Transverse colon (tissue), 3 donors: Measurements from ENCODE around the gene LMF2.

ENCODE experiments used
- EP300 ChIP-seq: sonication (generic); formaldehyde crosslinking; IDR thresholded peaks from one replicate; pipeline ENCODE4 v1.6.1; 2017; ENCODE audit warnings: antibody characterized with exemption, low read depth
- TF ChIP-seq, protein P1 (sequence below), 5 experiments: fragments of 200-600 bp in 3 of 5; fragments of 450-650 bp in 2 of 5; sonication (generic) in 3 of 5; IDR thresholded peaks; 1 replicate in 2 of 5; 2 replicates in 3 of 5; pipeline ENCODE4 v1.5.1; 2016 to 2017; ENCODE audit warnings: antibody characterized with exemption in 5 of 5, inconsistent platforms in 3 of 5, mild to moderate bottlenecking in 2 of 5, moderate library complexity in 1 of 5

DNA sequence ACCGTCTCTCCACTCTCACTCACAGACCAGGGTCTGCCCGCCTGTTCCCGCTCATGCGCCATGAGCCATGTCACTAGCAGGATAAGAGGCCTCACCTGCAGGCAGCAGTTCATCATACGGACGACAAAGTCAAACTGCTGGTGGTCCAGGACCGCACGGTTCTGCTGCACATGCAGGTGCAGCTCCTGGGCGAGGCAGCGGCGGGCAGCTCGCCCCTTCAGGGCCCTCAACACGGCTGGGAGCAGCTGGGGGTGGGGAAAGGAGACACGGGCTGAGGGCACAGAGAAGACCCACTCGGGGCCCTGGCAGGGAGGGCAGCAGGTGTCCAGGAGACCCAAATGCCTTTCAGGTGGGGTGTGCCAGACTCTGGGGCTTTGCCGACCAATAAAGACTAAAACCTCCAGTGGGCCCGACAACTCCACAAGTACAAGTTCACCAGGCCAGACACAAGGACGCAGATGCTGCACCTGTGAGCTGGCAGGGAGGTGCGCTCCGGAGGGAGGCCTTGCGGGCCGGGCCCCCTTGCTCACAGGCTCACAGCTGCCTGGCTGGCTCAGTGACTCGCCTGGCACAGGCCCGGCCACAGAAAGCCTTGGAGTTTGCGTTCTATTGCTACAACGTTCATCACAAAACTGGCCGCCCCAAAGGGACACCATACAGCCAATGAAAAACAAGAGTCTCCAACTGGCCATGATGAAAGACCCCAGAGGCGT is 44.2 kb downstream of the LMF2 start:
- TF ChIP-seq, protein P1, sequence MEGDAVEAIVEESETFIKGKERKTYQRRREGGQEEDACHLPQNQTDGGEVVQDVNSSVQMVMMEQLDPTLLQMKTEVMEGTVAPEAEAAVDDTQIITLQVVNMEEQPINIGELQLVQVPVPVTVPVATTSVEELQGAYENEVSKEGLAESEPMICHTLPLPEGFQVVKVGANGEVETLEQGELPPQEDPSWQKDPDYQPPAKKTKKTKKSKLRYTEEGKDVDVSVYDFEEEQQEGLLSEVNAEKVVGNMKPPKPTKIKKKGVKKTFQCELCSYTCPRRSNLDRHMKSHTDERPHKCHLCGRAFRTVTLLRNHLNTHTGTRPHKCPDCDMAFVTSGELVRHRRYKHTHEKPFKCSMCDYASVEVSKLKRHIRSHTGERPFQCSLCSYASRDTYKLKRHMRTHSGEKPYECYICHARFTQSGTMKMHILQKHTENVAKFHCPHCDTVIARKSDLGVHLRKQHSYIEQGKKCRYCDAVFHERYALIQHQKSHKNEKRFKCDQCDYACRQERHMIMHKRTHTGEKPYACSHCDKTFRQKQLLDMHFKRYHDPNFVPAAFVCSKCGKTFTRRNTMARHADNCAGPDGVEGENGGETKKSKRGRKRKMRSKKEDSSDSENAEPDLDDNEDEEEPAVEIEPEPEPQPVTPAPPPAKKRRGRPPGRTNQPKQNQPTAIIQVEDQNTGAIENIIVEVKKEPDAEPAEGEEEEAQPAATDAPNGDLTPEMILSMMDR (IDR thresholded peaks at IDR 0.05), result no peak
- TF ChIP-seq EP300, result no peak
